ENCODE measurements around the gene LSM11.

The LSM11 gene

GRCh38 chr5:157747173-157747740, 3.7 kb downstream of the LSM11 start:
- H3K4me3 ChIP-seq (ENCODE audit: low read depth, low read length) = no peak overlapping the region
- in situ Hi-C loops (cut with HindIII; ENCODE audit: low sequenced_read_pairs) = no loop called here

GRCh38 chr5:157747766-157748700, 4.5 kb downstream of the LSM11 start:
- DNase-seq (ENCODE audit: low read depth, low spot score) = peak; percentile 18
- H3K4me3 ChIP-seq (ENCODE audit: low read depth, low read length) = no peak overlapping the region
- TF ChIP-seq, protein P1, sequence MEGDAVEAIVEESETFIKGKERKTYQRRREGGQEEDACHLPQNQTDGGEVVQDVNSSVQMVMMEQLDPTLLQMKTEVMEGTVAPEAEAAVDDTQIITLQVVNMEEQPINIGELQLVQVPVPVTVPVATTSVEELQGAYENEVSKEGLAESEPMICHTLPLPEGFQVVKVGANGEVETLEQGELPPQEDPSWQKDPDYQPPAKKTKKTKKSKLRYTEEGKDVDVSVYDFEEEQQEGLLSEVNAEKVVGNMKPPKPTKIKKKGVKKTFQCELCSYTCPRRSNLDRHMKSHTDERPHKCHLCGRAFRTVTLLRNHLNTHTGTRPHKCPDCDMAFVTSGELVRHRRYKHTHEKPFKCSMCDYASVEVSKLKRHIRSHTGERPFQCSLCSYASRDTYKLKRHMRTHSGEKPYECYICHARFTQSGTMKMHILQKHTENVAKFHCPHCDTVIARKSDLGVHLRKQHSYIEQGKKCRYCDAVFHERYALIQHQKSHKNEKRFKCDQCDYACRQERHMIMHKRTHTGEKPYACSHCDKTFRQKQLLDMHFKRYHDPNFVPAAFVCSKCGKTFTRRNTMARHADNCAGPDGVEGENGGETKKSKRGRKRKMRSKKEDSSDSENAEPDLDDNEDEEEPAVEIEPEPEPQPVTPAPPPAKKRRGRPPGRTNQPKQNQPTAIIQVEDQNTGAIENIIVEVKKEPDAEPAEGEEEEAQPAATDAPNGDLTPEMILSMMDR (IDR thresholded peaks at IDR 0.05; ENCODE audit: low read depth, low read length) = no peak
- in situ Hi-C loops (cut with HindIII; ENCODE audit: low sequenced_read_pairs) = no loop called here

More at GRCh38 chr5:157747173-157747740, 3.7 kb downstream of the LSM11 start:
- TF ChIP-seq, protein P1 (IDR thresholded peaks at IDR 0.05; ENCODE audit: low read depth, low read length) = no peak
- DNase-seq (ENCODE audit: low read depth, low spot score) = no peak

DNA sequence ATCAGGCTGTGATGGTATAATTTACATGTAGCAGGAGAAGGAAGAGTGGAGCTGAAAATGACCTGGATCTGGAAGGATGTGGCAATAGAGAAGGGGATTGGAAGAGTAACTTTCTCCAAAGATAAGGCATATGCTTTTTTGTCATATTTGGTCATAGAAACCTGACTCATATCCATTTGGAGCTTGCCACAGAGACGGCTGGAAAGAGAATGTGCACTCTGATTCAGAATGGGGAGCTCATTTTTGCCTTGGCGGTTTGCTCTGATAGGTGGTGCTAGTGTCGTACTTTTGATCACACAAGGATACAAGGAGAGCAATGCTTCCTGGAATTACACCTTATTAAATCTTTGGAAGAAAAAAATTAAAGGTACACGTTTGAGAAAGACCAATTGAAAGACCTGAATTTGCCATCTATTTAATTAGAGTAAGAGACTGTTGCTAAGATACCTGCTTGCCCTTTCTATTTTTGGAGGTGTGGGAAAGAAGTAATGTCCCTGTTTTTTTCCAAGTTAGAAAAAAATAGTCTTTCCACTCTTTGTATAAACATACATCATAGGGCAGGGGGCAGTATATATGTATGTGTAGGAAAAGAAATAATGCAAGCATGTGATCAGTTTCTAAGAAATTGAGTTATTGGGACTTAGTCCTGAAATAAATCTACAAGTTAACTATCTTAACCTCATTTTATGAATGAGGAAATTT, 5.4 kb downstream of the LSM11 start:
- in situ Hi-C loops (cut with HindIII; ENCODE audit: low sequenced_read_pairs) = no loop called here
- no peak overlapping the region for H3K4me3 ChIP-seq (ENCODE audit: low read depth, low read length)
- TF ChIP-seq, protein P1 (IDR thresholded peaks at IDR 0.05; ENCODE audit: low read depth, low read length) = peak; percentile 20
- peak; percentile 77 for DNase-seq (ENCODE audit: low read depth, low spot score)

- no peak for DNase-seq (ENCODE audit: low read depth, low spot score)
- TF ChIP-seq, protein P1 (IDR thresholded peaks at IDR 0.05; ENCODE audit: low read depth, low read length) = no peak
- in situ Hi-C loops (cut with HindIII; ENCODE audit: low sequenced_read_pairs) = no loop called here
- no peak overlapping the region for H3K4me3 ChIP-seq (ENCODE audit: low read depth, low read length)
Measured at GRCh38 chr5:157749462-157749799, 5.9 kb downstream of the LSM11 start.

GRCh38 chr5:157750320-157750719, 6.8 kb downstream of the LSM11 start:
- TF ChIP-seq, protein P1 (IDR thresholded peaks at IDR 0.05; ENCODE audit: low read depth, low read length) = no peak
- peak; percentile 20 for DNase-seq (ENCODE audit: low read depth, low spot score)
- in situ Hi-C loops (cut with HindIII; ENCODE audit: low sequenced_read_pairs) = no loop called here
- H3K4me3 ChIP-seq (ENCODE audit: low read depth, low read length) = no peak overlapping the region

DNA sequence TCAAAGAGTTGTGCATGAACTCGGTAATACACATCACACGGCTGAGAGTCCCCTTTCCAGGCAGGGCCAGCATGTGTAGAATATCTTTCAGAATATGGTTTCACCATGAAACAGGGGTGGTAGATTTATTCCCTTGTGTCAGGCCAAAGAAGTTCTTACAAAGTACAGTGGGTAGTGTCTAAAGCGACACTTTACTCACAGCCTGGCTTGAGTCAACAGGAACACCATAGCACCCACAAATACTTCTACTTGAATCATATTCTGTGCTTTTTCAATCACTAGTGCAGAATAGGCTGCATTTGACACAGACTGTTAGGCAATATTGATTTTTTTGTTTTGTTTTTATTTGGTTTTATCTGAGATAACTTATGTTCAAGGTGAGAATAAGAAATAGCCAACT, 12.6 kb downstream of the LSM11 start:
- in situ Hi-C loops (cut with HindIII; ENCODE audit: low sequenced_read_pairs) = no loop called here
- no peak for DNase-seq (ENCODE audit: low read depth, low spot score)
- H3K4me3 ChIP-seq (ENCODE audit: low read depth, low read length) = no peak overlapping the region
- TF ChIP-seq, protein P1 (IDR thresholded peaks at IDR 0.05; ENCODE audit: low read depth, low read length) = no peak

All from astrocyte of the spinal cord (primary cell).